GM21825 (cell line): ENCODE measurements around the gene TNFSF9.
"Not testable (repeated sequence)": the region's sequence is repeated elsewhere in the genome, so short reads cannot be mapped to it uniquely, and the experiment has no call there.

Experiments used
- ATAC-seq: cut with Tn5 transposase; IDR thresholded peaks from one replicate; pipeline ENCODE4 v1.9.1; 2021; ENCODE audit warnings: mild to moderate bottlenecking, moderate library complexity; ENCODE audit not compliant: unreplicated experiment

The TNFSF9 gene

DNA sequence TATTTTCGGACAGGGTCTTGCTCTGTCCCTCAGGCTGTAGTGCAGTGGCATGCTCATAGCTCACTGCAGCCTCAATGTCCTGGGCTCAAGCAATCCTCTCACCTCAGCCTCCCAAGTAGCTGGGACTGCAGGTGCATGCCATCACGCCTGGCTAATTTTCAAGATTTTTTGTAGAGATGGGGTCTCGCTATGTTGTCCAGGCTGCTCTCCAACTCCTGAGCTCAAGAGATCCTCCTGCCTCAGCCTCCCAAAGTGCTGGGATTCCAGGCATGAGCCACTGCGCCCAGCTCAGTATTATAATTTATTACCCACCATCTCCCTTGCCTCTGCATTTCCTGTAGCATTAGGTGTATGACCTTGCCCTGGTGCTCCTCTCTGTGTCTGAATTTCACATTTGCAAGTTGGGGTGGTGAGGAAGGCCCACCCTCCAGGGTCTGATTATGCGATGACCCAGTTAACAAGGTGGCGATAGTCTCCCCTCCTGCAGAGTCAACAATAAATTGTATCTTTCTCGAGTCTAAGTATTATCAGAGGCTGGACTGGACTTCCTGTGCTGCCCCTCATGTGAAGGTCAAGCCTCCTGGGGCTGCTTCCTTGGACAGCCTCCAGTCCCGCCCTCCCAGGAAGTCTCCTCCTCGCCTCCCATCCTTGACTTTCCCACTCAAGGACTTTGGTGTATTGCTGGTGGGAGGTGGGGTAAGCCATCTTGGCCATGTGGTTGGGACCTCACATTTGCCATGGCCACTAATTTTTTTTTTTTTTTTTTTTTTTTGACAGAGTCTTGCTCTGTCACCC, 27.2 kb upstream of the TNFSF9 start:
- ATAC-seq, result no peak

DNA sequence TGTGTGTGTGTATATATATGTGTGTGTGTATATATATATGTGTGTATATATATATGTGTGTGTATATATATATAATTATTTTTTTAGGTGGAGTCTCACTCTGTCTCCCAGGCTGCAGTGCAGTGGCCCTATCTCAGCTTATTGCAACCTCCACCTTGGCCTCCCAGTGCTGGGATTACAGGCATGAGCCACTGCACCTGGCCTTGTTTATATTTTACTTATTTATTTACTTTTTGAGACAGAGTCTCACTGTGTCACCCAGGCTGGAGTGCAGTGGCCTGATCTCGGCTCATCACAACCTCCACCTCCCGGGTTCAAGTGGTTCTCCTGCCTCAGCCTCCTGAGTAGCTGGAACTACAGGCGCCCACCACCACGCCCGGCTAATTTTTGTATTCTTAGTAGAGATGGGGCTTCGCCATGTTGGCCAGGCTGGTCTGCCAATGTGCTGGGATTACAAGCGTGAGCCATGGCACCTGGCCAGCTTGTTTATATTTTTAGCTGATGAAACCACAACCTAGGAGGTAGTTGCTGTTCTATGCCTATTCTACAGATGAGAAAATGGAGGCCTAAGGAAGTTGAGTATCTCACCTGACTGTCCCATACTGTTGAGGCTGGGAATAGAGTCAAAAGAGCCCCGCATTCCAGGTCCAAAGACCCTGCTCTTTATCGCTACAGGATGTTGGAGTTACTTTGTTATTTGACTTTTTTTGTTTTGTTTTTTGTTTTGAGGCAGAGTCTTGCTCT, 22.6 kb upstream of the TNFSF9 start:
- ATAC-seq, result not testable (repeated sequence)

DNA sequence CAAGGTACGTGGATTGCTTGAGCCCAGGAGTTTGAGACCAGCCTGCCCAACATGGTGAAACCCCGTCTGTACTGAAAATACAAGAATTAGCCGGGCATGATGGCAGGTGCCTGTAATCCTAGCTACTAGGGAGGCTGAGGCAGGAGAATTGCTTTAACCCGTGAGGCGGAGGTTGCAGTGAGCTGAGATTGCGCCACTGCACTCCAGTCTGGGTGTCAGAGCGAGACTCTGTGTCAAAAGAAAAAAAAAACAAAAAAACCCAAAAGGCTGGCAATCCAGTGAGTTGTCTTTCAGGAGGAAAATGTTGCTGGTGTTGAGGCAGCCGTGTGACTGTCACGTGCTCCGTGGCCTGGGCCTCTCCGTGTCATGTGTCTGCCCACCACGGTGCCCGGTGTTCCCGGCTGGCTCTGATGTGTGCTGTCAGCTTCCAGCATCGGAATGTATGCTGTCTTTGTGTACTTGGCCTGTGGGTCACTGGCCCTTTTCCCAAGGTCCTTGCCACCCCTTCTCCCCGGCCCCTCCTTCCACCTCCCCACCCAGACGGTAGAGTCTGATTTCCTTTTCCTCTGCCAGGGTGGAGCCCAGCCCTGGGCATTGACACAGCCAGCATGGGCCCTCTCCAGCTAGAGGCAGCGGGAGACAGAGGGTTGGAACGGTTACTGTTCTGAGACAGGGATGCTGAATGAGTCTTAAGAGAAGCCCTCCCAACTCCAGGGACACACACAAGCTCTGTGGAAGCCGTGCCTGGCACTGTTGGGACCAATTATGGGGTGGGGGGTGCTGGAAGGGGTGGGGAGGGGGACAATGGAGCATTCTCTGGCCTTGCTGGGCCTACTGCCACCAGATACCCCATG, 21.5 kb upstream of the TNFSF9 start:
- no peak for ATAC-seq

DNA sequence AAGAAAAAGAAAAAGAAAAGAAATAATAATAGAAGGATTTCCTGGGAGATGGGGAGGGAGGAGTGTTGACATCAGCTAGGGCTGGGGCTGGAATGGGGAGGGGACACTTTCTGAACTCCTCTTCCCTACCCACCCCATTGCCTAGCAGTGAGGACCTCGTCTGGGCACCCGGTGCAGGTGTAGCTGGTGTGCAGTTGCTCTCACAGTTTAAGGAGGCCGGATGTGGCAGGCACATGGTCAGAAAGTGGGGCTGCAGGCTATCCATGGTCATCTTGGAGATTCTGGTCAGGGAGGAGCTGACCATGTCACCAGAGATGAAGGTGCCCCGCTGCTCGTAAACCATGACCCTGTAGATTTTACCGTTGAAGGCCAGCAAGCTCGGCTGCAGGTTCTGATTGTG, 20.2 kb upstream of the TNFSF9 start:
- ATAC-seq, result no peak

DNA sequence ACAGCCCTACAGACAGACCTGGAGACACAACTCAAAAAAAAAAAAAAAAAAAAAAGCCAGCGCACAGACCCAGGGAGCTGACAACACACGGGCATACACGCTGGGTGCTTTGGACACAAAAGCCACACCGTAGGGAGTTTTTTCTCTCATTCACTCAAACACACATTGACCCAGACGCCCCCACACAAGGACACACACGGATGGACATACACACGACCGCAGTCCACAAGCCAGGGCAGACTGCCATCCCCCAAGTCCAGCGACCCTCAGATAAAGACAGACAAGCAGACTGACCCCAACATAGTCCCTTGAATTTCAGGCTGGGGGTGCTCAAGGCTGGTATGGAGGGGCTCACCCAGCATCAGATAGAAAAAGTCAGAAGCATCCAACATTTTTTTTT, 16.7 kb upstream of the TNFSF9 start:
- ATAC-seq, result no peak

DNA sequence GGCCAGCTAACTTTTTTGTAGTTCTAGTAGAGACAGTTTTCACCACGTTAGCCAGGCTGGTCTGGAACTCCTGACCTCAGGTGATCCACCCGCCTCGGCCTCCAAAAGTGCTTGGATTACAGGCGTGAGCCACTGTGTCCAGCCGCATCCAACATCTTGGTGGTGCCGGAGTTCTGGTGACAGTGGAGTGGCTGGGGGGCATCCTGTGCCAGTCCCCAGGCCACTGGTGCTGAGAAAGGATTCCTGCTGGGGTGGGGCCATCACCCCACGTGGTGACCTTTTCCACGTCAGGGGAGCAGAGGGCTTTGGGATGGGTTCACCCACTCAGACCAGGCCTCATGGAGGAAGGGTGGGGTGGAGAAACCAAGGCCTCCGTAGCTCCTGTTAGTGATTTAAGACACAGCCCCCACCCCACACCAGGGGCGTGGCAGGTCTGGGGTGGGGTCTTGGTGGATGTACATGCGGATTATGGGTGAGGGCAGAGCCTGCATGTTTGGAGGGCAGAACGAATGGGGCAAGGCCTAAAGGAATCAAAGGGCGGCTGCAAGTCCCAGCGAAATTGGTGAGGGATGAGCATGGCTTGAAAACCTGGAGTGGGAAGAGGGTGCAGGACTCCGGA, 15.8 kb upstream of the TNFSF9 start:
- no peak for ATAC-seq

DNA sequence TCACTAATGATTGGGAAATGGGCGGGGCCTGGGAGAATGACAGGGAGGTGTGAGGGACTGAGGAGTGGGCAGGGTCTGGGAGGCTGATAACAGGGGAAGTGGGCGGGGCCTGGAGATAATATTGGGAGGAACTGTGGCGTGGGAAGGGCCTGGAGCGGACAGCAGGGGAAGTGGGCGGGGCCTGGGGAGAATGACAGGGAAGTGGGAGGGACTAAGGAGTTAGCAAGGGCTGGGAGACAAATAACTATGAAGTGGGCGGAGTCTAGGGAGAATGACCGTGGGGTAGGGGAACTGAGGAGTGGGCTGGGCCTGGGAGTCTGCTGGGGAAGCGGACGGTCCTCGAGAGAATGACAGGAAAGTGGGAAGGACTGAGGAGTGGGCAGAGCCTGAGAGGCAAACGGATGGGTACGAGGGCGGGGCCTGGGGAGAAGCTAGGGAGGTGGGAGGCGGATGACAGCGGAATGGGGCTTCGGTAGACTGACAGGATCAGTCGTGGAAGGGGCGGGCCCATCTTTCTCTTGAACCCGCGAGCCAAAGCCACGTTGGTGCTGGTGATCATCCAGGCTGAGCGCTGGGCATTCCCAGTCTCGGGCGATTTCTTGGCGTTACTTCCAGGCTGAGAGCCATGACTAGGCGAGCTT, 14.7 kb upstream of the TNFSF9 start:
- ATAC-seq, result peak; percentile 36

DNA sequence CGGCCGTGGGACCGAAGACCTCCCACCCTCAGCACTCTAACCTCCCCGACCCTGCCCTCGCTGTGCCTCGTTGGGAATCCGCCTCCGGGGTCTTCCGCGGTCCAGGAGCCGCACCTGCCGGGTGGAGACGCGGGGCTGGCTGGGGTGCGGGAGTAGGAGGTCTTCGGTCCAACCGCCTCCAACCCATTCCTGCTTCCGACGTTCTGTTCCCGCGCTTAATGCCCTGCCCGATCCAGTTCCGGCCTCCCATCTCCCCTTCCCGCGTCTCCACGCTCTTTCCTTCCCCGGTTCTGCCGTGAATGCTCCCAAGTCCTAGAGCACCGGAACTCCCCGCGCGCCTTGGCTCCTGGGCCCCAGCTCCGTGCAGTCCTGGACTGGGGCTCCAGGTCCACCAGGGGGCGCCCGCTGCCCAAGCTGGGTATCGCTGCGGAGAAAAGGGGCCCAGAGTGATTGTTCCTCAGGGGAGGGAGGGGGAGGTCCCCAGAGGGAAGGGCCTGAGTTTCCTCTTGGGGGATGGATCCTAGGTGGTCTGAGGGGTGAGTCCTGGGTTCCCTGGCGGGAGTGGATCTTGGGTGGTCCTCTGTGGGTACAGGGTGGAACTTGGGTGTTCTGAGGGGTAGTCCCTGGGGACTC, 14.1 kb upstream of the TNFSF9 start:
- ATAC-seq, result peak; percentile 43

DNA sequence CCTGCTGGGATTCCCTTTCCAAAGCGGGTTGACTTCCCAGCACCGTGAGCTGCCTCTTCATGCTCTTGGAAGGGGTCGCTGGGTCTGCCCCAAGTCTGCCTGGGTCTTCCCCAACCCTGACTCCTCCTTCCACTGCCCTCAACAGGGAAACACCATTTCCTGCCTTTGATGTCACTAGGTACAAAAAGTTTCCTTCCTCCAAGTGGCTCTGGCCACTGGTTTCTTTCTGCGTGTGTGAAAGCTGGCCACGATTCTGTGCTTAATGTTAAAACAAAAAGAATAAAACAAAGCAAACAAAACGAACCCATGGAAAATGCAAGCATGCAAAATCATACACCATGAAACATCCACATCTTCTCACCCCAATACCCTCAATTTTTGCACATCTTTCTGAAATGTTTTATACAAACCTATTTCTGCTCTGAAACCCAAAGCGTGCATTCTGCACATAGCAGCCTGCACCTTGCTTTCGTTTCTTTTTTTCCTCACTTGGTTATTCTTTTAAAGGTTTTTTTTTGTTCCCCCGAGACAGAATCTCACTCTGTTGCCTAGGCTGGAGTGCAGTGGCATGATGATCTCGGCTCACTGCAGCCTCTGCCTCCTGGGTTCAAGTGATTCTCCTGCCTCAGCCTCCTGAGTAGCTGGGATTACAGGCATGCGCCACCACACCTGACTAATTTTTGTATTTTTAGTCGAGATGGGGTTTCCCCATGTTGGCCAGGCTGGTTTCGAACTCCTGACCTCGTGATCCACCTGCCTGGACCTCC, 12.5 kb upstream of the TNFSF9 start:
- peak; percentile 28 for ATAC-seq

DNA sequence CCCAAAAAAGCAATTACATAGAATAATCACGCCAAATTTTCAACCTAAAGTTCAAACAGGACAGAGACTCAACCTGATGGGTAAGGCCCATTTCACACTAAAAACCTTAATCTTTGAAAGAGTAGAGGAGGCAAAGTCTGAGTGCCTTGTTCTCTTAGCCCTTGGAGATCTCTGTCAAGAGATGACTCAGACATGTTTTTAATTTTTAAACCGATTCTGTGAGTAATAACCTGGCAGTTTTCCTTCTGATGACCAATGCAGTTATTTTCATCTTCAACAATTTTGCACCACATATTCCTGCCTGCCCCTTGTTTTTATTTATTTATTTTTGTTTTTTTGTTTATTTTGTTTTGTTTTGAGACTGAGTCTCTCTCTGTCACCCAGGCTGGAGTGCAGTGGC, 11.5 kb upstream of the TNFSF9 start:
- no peak for ATAC-seq

DNA sequence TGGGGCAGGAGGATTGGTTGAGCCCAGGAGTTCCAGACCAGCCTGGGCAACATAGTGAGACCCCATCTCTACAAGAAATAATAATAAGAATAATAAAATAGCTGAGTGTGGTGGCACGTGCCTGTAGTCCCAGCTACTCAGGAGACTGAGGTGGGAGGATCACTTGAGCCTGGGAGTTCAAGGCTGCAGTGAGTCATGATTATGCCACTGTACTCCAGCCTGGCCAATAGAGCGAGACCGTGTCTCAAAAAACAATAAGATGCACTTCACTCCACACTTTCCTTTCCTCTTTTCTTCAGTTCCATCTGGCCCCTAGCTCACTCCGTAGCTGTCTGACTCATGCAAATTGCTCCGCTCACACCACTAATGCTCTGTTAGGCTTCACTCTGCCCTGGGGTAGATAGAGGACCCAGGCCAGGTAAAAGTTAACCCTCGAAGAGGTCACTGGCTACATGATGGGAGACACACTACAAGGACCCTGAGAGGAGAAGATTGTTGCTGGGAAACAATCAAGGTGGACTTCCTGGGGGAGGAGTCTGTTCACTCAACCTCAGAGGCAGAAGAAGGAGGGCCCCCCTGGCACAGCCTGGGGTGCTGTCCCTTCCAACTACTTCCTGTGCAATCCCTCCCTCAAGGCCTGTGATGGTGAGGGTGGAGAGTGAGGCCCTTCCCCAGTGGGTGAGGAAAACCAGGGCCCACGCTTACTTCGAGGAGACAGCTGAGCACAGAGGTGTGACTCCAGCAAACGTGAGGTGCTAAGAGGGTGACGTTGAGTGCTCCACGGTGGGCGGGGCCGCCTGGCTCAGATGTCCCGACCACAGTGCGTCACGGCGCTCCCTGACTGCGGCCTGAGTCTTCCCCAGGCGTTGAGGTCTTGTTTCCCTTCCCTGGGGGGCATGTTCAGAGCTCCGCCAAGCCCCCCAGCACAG, 8.8 kb upstream of the TNFSF9 start:
- ATAC-seq, result peak; percentile 49

DNA sequence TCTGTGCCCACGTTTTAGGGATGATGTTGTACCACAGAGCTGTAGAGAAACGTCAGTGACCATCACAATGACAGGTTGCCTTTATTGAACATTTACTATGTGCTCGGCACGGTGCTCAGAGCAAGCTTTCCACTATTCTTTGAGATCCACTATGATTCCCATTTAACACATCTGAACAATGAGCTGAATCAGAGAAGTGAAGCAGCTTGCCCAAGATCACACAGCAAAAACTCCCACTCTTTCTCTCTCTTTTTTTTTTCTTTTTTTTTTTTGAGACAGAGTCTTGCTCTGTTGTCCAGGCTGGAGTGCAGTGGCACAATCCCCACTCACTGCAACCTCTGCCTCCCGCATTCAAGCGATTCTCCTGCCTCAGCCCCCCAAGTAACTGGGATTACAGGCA, 8.1 kb upstream of the TNFSF9 start:
- ATAC-seq, result no peak

DNA sequence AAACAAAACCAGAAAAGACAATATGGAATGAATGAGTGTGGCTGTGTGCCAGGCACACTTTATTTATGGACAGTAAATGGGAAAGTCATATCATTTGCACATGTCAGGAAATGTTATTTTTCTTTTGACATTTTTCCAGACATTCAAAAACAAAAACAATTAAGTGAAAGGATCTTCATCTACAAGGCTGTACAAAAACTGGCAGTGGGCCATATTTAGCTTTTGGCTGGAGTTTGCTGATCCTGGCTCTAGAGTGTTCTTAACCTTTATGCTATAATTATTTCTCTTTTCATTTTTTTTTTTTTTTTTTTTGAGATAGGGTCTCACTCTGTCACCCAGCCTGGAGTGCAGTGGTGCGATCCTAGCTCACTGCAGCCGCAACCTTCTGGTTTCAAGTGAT, 6.5 kb upstream of the TNFSF9 start:
- ATAC-seq, result no peak

DNA sequence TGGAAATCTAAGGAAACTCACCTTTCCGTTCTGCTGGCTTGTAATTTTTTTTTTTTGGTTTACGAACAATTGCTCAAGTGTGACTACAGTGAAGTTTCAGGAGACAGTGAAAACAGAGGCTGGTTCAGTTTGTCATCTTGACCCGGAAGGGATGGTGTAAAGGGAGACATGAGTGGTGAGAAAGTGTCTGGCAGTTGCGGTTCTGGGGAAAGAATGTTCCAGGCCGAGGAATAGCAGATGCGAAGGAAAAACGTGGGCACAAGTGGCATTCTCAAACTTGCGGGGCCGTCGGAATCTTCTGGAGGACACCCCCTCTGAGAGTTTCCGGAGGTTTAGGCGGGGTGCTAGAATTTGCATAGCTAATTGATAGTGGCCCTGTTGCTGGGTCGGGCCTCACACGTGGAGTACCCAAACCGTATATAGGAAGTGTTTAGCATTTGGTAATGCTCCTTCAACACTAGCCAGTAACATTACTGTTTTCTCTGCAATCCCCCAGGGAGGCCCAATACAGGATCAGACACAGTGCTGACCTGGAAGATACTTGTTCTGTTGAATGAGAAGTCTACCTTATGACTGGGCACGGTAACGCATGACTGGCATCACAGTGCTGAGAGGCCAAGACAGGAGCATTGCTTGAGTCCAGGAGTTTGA, 2.8 kb upstream of the TNFSF9 start:
- peak; percentile 46 for ATAC-seq

DNA sequence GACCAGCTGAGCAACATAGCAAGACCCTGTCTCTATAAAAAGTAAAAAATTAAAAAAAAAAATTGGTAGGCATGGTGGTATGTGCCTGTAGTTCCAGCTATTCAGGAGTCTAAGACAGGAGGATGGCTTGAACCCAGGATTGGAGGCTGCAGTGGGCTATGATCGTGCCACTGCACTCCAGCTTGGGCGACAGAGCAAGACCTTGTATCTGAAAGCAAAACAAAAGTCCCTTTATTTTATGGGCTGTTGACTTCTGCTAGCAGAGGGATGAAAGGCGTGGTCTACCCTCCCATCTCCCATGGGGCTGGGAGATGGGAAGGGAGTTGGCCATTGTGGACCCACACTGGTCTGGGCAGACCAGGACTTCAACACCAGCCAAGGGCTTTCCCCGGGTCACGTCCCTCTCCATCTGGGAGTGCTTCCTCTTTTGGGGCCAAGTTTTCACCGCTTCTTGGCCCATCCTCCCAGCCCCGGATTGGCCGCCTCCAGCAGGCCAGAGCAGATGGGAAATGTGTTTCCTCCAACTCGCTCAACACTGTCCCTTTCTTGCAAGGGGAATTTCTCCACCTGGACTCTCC, 2.2 kb upstream of the TNFSF9 start:
- no peak for ATAC-seq

DNA sequence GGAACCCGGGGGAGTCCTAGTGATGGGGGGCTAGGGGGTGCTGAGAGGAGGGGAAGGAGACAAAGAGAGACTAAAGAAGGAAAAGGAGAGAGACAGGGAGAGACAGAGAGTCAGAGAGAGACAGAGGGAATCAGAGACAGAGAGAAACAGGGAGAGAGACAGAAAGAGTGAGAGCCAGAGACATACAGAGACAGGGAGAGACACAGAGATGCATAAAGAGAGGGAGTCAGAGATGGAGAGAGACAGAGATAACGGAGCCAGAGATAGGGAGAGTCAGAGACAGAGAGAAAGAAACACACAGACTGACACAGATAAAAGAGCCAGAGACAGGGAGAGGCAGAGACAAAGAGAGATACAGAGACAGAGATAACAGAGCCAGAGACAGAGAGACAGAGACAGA, 1.5 kb upstream of the TNFSF9 start:
- ATAC-seq, result no peak

DNA sequence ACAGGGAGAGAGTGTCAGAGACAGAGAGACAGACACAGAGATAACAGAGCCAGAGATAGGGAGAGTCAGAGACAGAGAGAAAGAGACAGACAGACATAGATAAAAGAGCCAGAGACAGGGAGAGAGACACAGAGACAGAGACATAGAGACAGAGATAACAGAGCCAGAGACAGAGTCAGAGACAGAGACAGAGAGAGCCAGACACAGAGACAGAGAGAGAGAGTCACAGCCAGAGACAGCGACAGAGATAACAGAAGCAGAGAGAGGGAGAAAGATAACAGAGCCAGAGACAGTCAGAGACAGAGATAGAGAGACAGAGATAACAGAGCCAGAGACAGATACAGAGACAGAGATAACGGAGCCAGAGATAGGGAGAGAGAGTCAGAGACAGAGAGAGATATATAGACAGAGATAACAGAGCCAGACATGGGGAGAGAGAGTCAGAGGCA, 865 bp upstream of the TNFSF9 start:
- no peak for ATAC-seq
